ENCODE measurements around the gene TEX26.

The TEX26 gene

GRCh38 chr13:30976025-30976424, 43.6 kb downstream of the TEX26 start:
- DNase-seq (ENCODE audit: low spot score) = no peak

- peak; percentile 20 for DNase-seq (ENCODE audit: low spot score)
These were observed 46.8 kb downstream of the TEX26 start for GRCh38 chr13:30978981-30979956.

GRCh38 chr13:30982506-30982905, 50.0 kb downstream of the TEX26 start:
- no peak for DNase-seq (ENCODE audit: low spot score)

- DNase-seq (ENCODE audit: low spot score) = no peak
These were observed 50.5 kb downstream of the TEX26 start for GRCh38 chr13:30982906-30983305.

GRCh38 chr13:30983431-30983830, 51.0 kb downstream of the TEX26 start:
- no peak for DNase-seq (ENCODE audit: low spot score)

- DNase-seq (ENCODE audit: low spot score) = no peak
These were observed 52.2 kb downstream of the TEX26 start for GRCh38 chr13:30984620-30985019.

- no peak for DNase-seq (ENCODE audit: low spot score)
These were observed 53.3 kb downstream of the TEX26 start for GRCh38 chr13:30985637-30986205.

GRCh38 chr13:30991184-30991583, 58.7 kb downstream of the TEX26 start:
- DNase-seq (ENCODE audit: low spot score) = no peak

GRCh38 chr13:30991922-30992321, 59.5 kb downstream of the TEX26 start:
- no peak for DNase-seq (ENCODE audit: low spot score)

- no peak for DNase-seq (ENCODE audit: low spot score)
These were observed 62.9 kb downstream of the TEX26 start for GRCh38 chr13:30995331-30995730.

GRCh38 chr13:30997697-30998096, 65.2 kb downstream of the TEX26 start:
- no peak for DNase-seq (ENCODE audit: low spot score)

- no peak for DNase-seq (ENCODE audit: low spot score)
These were observed 66.0 kb downstream of the TEX26 start for GRCh38 chr13:30998136-30999088.

GRCh38 chr13:31000889-31001288, 68.4 kb downstream of the TEX26 start:
- DNase-seq (ENCODE audit: low spot score) = no peak

- DNase-seq (ENCODE audit: low spot score) = no peak
These were observed 69.2 kb downstream of the TEX26 start for GRCh38 chr13:31001647-31002046.

GRCh38 chr13:31005066-31005465, 72.6 kb downstream of the TEX26 start:
- no peak for DNase-seq (ENCODE audit: low spot score)

GRCh38 chr13:31007417-31007816, 75.0 kb downstream of the TEX26 start:
- no peak for DNase-seq (ENCODE audit: low spot score)

- DNase-seq (ENCODE audit: low spot score) = no peak
These were observed 76.1 kb downstream of the TEX26 start for GRCh38 chr13:31008400-31009115.

GRCh38 chr13:31009166-31009565, 76.7 kb downstream of the TEX26 start:
- no peak for DNase-seq (ENCODE audit: low spot score)

- DNase-seq (ENCODE audit: low spot score) = no peak
These were observed 77.8 kb downstream of the TEX26 start for GRCh38 chr13:31010296-31010695.

GRCh38 chr13:31011193-31011860, 78.9 kb downstream of the TEX26 start:
- no peak for DNase-seq (ENCODE audit: low spot score)
